HG02759 (cell line): ENCODE results near the gene TRIM13.
"Not testable (repeated sequence)": the region's sequence is repeated elsewhere in the genome, so short reads cannot be mapped to it uniquely, and the experiment has no call there.

Source experiments
- ATAC-seq: cut with Tn5 transposase; IDR thresholded peaks from one replicate; pipeline ENCODE4 v1.9.1; 2021; ENCODE audit warnings: mild to moderate bottlenecking, moderate library complexity; ENCODE audit not compliant: unreplicated experiment

Gene TRIM13, protein sequence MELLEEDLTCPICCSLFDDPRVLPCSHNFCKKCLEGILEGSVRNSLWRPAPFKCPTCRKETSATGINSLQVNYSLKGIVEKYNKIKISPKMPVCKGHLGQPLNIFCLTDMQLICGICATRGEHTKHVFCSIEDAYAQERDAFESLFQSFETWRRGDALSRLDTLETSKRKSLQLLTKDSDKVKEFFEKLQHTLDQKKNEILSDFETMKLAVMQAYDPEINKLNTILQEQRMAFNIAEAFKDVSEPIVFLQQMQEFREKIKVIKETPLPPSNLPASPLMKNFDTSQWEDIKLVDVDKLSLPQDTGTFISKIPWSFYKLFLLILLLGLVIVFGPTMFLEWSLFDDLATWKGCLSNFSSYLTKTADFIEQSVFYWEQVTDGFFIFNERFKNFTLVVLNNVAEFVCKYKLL

DNA sequence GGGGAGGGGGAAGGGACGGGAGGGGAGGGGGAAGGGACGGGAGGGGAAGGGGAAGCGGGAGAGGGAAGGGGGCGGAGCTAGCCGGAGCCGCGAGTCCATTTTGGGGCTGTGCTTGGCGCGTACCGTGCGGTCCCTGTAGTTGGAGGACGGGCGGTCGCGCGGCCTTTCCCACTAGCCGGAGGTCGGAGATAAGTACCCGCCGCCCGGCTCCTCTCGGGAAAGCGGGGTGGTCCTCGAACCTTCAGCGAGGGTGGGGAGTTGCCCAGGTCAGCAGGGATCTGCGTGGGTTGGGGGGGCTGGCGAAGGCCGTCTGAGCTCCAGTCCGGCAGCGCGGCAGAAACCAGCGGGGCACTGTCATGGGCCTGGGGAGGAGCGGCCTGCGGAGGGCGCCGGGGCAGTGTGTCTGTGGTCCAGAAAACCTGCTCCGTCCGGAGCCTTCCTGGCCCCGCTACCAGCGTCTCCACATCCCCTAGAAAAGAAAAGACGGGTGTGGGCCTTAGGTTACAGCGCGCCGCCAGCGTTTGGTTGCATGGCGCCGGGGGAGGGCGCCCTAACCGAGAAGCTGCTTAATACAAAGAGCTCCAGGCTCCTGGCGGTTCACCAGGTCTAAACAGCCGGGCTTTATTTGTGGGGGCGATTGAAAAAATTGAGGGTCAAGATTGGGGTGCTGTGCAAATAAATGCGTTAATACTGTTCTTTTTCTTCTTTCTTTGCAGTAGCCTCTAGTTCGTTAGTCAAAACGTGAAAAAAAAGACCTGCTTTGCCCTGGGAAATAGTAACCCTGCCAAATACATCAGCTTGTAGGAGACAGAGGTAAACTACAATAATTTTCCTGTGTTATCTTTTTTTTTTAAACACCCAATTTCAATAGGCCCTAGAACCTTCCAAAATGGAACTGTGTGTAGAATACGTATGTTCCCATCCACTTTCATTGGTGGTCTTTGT is at the start of gene TRIM13:
Gene TRIM13 (plus strand): TSS at position 92 of the 945 bp plus-strand sequence. CDS start 14,899 bp downstream, outside the sequence.
- peak; percentile 76 for ATAC-seq

DNA sequence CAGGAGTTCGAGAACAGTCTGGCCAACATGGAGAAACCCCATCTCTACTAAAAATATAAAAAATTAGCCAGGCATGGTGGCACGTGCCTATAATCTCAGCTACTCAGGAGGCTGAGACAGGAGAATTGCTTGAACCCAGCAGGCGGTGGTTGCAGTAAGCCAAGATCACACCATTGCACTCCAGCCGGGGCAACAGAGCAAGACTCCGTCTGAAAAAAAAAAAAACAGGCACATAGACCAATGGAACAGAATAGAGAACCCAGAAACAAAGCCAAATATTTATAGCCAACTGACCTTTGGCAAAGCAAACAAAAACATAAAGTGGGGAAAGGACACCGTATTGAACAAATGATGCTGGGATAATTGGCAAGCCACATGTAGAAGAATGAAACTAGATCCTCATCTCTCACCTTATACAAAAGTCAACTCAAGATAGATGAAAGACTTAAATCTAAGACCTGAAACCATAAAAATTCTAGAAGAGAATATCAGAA is 48.0 kb upstream of the TRIM13 start:
- ATAC-seq: not testable (repeated sequence)

DNA sequence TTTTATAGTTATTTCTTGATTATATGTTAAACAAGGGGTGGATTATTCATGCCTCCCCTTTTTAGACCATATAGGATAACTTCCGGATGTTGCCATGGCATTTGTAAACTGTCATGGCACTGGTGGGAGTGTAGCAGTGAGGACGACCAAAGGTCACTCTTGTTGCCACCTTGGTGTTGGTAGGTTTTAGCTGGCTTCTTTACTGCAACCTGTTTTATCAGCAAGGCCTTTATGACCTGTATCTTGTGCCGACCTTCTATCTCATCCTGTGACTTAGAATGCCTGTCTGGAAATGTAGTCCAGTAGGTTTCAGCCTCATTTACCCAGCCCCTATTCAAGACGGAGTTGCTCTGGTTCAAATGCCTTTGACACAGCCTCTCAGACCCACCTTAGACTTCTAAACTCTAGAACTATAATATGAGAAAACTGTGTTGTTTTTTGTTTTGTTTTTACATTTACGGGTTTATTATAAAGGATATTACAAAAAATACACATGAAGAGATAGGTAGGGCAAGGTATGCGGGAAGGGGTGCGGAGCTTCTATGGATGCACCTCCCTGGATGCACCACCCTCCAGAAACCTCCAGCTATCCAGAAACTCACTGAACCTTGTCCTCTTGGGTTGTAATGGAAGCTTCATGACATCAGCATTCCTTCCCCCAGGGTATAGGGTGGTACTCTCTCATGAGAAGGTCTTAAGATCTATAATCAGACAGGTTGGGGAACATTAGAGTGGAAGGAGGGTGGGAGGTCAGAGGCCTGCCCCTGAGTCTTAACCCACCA is 44.9 kb upstream of the TRIM13 start:
- no peak for ATAC-seq

DNA sequence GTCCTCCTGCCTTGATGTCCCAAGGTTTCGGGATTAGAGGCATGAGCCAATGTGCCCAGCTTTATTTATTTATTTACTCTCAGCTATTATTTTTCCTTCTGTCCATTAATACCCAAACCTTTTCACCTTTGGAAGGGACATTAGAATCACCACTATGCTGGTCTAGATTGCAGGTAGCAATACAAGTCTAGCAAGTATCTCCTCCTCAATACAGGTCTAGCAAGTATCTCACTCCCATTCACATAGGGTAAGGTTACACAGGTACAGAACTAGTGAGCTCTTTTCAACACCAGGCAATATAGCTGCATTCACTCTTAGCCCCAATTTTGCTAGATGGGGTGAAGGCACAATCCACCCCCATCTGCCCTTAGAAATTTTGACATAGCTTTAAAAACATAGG is 43.3 kb upstream of the TRIM13 start:
- no peak for ATAC-seq

DNA sequence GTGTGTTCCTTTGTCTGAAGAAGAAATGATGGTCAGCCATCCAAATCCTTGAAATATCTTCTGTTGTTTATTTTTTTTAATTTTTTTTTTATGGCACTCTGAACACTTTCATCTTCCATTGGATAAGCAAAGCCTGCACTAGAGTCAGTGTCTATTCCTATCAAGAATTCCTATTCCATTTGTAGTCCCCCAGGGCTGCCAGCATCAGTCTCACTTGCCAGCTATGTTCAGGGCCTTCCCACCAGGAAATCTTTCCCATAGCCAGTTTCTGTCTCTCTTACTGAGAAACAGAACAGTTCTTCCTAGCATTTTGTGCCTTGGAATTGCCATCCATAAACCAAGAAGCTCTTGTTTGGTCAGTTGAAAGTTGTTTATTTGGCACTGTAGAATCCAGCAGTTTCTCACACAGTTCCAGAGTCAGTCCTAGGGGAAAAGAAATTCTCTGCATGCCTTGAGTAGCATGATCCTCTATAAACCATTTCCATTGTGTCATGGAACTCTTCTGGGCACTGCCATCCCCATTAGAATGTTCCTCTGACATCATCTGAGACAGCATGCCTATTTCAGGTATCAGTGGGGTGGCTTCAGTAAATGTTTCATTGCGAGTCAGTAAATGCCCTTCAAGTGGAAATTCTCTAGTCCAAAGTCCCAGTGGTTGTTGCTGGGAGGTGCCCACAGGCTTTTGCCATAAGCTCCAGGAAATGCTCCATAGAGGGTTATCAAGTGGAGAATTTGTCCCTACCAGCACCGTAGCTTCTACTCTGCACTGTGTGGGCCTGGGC is 42.0 kb upstream of the TRIM13 start:
- no peak for ATAC-seq

DNA sequence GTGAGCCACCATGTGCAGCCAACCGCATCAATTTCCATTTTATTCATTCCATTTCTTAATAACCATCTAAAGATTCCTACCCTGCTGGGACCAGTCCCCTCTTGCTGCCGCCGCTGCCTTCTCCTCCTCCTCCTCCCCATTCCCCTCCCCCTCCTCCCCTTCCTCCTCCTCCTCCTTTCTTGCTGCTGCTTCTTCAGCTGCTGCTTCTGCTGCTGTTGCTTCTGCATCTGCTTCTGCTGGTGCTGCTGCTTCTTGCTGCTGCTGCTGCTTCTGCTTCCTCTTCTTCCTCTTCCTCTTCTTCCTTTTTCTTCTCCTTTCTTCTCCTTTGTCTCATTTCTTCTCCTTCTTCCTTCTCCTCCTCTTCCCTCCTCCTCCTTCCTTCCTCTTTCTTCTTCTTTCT is 40.7 kb upstream of the TRIM13 start:
- ATAC-seq: no peak

DNA sequence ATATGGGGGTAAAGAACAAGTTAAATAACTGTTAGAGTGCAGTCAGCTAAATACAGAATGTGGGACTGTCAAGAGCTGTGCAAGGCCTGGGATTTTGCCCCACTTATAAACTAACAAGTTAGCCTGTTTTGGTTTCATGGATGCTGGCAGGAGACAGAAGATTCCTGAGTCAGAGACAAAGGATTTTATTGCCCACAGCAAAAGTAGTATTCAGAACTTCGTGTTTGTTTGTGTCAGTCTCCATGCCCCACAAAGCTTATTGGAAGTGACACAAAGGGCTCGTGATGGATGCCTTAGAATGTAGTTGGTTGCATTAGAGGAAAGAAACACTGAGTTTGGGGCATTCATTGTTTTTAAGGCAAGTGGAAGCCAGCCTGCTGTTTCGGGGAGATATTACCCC is 38.5 kb upstream of the TRIM13 start:
- no peak for ATAC-seq

DNA sequence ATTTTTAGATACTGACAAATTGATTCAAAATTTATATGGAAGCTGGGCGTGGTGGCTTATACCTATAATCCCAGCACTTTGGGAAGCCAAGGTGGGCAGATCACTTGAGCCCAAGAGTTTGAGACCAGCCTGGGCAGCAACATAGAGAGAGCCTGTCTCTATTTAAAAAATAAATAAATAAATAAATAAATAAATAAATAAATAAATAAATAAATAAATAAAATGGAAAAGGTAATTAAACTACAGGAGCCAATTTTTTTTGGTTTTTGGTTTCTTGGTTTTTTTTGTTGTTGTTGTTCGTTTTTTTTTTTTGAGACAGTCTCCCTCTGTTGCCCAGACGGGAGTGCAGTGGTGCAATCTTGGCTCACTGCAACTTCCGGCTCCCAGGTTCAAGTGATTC is 29.4 kb upstream of the TRIM13 start:
- ATAC-seq: no peak

DNA sequence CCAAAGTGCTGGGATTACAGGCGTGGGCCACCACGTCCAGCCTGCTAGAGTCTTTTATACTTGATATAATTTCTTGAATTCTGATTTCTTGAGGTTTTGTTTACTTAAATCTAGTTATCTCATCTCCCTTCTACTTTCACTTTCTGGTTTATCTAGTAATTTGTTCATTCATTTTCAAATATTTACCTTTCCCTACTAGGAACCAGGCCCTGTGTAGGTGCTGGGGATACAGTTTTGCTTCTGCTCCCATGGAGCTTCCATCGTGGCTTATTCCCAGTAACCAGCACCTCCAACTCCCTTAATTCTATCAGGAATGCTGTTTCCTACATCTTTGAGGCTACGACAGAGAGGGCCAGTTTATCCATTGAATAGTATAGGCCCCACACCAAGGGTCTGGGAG is 24.1 kb upstream of the TRIM13 start:
- no peak for ATAC-seq

DNA sequence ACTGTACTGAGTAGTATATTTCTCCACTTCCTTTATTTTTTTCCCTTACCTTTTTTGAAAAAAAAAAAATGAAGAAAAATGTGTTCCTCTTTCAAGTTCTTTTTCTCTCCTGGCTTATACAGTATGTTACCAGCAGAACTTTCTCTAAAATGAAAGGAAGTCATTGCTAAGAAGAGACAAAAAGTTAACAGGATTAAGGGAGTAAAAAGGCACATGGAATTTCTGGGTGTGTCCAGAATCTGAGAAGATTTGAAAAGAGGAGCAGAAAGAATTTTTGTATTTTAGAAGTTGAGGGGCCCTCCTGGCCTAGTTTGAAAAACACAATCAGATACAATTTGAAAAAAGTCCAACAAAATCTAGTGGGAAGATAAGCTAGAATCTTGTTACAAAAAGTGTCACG is 21.0 kb upstream of the TRIM13 start:
- ATAC-seq: no peak

DNA sequence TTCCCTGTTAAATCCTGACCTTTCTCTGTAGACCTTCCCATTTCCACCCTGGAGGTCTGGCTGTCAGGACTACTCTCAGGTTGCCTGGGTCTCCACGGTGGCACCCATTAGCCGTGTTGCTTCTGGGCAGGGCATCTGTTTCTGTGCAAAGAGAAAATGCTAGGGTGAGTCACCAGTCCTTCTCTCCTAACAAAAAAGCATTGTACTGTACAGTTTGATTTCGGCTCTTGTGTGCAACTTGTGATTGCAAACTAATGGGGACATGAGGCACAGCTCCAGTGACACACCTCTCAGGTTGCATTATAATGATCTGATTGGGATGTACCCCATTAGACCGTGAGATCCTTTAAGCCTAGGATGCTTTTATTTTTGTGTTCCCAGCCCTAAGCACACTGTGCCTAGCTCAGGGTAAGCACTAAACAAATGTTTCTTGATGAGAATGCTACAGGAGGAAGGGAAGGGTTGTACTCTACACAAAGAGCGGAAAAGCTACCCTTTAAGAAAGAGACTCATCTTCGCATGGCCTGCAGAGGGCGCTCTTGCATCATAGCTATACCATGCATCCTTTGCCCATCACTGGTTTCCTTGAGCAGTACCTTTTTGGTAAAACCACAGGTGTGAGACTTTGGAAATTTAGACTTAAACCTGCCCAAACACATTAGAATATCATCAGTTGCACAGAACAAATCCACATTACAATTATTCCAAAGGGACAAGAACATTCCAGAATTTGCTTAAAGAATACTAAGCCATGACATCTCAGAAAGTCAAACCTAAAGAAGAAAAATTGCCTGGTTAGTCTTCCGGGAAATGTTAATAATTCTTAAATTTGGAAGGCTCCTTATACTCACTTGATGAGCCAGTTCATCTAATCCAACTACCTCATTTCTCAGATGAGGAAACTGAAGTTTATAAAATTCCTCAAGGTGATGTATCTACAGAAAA is 20.3 kb upstream of the TRIM13 start:
- ATAC-seq: no peak

DNA sequence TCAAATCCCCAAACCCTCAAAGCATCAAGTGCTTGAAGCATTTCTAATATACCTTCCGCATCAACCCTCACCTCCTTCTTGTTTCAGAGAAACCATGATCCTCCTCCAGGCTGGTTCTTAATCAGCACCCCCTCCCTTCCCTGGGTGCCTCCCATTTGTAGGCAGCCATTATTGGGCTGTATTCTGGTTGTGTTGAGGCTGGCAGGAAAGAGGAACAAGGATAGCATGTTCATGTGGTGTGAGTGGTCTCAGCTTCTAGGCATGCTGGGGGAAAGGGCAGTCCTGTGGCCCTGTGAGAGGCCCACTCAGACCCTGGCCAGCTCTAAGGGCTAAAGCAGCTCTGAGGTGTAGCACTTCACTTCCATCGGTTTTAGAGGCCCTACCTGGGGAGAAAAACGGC is 18.9 kb upstream of the TRIM13 start:
- ATAC-seq: no peak

DNA sequence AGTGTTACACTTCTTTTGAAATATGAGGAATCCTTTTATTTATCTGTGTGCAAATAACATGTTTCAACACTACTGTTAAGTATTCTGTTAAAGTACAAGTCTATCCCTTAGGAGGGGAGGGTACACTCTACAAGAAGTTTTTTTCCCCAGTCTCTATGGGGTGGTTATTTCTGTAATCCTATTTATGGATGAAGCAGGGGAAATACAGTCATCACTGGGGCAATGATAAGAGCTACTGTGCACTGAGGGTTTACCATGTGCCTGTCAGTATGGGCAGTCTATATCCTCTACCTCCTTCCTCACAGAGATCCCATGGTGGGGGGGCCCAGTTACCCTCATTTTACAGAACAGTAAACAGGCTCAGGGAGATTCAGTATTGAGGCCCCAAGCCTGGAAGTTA is 16.6 kb upstream of the TRIM13 start:
- ATAC-seq: no peak

DNA sequence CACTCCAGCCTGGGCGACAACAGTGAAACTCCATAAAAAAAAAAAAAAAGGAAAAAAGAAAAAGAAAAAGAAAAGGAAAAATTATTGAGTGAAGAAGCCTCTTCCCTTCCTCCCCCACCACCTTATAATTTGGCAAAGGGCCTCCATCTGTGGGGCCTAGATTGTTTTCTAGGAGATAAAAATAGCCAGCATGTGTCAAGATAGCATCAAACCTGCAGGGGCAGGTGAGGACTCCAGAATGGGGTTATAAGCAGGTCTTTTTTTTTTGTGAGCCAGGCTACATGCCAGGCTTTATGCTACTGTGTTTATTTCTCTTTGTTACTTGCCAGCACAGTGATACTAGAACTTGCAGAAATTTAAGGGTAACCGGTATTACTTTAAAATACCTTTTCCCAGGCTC is 11.7 kb upstream of the TRIM13 start:
- ATAC-seq: no peak

DNA sequence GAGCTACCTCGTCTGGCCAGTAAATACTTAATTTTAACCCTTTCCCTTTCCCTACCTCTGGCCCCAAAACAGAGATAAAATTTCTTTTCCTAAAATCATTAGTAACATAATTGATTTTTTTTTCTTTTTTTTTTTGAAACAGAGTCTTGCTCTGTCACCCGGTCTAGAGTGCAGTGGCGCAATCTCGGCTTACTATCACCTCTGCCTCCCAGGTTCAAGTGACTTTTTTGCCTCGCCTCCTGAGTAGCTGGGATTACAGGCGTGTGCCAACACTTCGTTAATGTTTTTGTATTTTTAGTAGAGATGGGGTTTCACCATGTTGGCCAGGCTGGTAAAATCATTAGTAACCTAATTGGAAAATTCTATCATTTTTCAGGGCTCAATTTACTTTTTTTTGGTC is 10.4 kb upstream of the TRIM13 start:
- no peak for ATAC-seq

DNA sequence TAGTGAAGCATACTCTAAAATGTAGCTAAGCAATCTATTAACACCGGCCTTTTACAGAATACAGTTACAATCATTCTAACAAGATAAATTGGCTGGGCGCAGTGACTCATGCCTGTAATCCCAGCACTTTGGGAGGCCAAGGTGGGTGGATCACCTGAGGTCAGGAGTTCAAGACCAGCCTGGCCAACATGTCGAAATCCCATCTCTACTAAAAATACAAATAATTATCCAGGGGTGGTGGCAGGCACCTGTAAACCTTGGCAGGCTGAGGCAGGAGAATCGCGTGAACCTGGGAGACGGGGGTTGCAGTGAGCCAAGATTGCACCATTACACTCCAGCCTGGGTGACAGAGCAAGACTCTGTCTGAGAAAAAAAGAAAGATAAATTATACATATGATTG is 6.2 kb upstream of the TRIM13 start:
- not testable (repeated sequence) for ATAC-seq

DNA sequence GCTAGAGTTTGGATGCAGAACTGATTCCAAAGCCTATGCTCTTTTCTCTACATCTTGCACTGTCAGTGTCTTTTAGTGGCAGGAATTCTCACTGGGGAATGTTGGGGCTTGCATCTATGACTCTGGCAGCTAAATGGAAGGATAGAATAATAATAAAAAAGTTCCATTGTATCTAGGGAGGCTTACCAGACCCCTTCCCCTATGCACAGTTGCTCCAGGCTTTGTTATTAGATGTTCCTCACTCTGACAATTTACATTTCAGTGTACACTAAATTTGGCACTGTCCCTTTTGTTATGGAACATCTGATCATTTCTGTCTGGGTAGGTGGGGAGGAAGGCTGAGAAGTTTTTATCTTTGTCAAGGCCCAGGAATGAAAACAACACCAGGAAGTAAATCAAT is 3.7 kb upstream of the TRIM13 start:
- no peak for ATAC-seq

DNA sequence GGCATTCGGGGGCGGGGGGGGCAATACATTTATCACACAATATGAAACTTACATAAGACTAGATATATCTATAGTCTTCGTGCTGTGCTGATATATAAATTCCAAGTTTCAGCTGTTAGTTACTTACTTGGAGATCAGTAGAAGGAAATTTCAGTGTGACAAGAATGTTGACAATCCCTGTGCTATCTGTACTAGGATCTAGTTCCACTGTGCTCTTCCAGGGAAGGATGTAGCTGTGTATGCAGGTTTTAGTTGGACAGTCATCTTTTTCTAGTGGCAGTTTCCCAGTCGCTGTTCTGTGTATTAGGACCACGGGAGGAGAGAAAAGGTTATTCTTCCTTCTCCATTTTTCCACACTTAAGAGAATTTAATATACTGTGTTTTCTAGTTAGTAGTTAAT is 3.2 kb upstream of the TRIM13 start:
- no peak for ATAC-seq

DNA sequence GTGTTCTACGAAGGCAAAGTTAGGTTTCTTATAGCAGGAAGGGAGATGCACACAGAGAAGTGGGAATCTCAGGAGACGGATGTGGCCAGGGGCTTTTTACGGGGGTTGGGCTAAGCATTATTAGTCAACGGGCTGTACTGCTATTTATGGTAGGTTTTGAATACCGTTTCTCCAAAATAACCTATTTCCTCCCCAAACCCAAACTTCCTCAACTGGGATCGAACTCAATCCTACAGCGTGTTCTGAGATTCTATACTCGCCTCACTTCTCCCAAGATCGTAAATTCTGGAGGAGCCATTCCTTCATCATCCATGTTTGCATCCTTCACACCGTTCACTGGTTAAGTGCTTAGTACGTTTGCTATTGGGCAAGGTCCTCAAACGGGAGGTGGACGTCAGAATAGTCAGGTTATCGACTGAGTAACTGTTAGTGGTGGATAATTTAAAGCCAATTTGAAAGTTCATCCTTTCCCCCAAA is 1.2 kb upstream of the TRIM13 start:
- ATAC-seq: no peak
